HFFc6 (cell line): ENCODE measurements around the gene FBRSL1. TPM values are rescaled to one million over a fixed set of nuclear protein-coding genes. Genes with fewer than 3 reads are reported as not detected.

Source experiments
- DNase-seq: peaks from one replicate; pipeline ENCODE4 v3.0.0-alpha.2; 2018
- H3K27ac Mint-ChIP-seq: 2 replicates; pipeline ENCODE4 v1.8.0; 2020; ENCODE audit warnings: mild to moderate bottlenecking, mixed read lengths
- H3K27me3 Mint-ChIP-seq: 2 replicates; pipeline ENCODE4 v1.8.0; 2021; ENCODE audit warnings: mild to moderate bottlenecking, moderate library complexity, mixed read lengths; ENCODE audit not compliant: insufficient read depth
- H3K36me3 Mint-ChIP-seq: 2 replicates; pipeline ENCODE4 v1.8.0; 2021; ENCODE audit warnings: low read depth, mixed read lengths
- H3K4me1 Mint-ChIP-seq: 2 replicates; pipeline ENCODE4 v1.8.0; 2020; ENCODE audit warnings: low read depth, mixed read lengths
- H3K4me3 Mint-ChIP-seq: 2 replicates; pipeline ENCODE4 v1.8.0; 2020; ENCODE audit warnings: mild to moderate bottlenecking, moderate library complexity, mixed read lengths
- H3K9me3 Mint-ChIP-seq: 2 replicates; pipeline ENCODE4 v1.8.0; 2020; ENCODE audit warnings: mild to moderate bottlenecking, mixed read lengths
- total RNA-seq, 6 experiments: library from RNA; stranded (reverse); fragmentation: NEBNext Ultra II Directional; extraction: Animal tissue kit (Norgen Biotek cat#: 25700); gene quantifications; 2 replicates in 1 of 6; 3 replicates in 5 of 6; pipeline ENCODE4 v1.2.3, GENCODE V29; 2021
- TF ChIP-seq, protein P1 (sequence below): fragments of 200-600 bp; sonication (generic); IDR thresholded peaks from 2 replicates; pipeline ENCODE4 v1.5.0; 2021; ENCODE audit warnings: antibody characterized with exemption, mild to moderate bottlenecking

Gene FBRSL1
- total RNA-seq, 6 experiments from 2014 or later, result 25.1 to 34.0 (median 30.1) TPM

DNA sequence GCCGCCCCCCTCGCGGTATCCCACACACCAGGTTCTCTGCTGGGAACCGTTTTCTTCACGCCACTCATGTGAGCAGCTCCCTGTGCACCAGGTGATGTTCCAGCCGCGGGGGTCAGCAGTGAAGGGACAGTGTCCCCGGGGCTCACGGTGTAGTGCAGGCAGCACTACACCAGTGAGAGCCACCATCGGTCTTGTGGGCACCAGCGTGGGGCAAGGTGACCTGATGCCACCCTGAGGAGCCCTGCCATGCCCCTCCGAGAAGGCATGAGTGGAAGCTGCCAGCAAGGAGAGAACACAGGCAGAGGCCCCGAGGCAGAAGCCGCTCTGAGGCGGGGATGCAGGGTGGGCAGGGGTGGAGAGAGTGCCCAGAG lies 11.5 kb upstream of the FBRSL1 start:
- H3K4me1 Mint-ChIP-seq, result no peaks in the 10 kb centered on the region

DNA sequence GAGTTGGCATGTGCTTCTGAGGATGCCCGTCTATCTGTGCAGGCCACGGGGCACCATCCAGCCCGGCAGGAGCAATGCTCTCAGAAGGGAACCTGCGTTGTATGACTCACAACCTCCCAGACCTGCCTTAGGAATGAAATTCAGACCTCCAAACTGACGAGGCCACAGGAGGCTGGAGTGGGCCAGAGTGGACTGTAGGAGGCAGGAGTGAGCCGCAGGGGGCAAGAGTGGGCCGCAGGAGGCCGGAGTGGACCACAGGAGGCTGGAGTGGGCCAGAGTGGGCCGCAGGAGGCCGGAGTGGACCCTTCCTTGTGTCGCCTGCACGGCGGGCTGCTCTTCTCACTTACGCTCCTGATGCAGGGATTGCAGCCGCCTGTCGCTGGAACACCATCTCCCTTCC lies 11.1 kb upstream of the FBRSL1 start:
- H3K4me1 Mint-ChIP-seq, result no peaks in the 10 kb centered on the region
- no peak overlapping the region for H3K4me3 Mint-ChIP-seq
- no peak for DNase-seq
- H3K36me3 Mint-ChIP-seq, result peaks cover 4% of the 10 kb centered on the region; the same call in 1 of the 2 replicates
- peaks cover 8% of the 10 kb centered on the region for H3K9me3 Mint-ChIP-seq
- TF ChIP-seq, protein P1, sequence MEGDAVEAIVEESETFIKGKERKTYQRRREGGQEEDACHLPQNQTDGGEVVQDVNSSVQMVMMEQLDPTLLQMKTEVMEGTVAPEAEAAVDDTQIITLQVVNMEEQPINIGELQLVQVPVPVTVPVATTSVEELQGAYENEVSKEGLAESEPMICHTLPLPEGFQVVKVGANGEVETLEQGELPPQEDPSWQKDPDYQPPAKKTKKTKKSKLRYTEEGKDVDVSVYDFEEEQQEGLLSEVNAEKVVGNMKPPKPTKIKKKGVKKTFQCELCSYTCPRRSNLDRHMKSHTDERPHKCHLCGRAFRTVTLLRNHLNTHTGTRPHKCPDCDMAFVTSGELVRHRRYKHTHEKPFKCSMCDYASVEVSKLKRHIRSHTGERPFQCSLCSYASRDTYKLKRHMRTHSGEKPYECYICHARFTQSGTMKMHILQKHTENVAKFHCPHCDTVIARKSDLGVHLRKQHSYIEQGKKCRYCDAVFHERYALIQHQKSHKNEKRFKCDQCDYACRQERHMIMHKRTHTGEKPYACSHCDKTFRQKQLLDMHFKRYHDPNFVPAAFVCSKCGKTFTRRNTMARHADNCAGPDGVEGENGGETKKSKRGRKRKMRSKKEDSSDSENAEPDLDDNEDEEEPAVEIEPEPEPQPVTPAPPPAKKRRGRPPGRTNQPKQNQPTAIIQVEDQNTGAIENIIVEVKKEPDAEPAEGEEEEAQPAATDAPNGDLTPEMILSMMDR, result peak; percentile 43; the same call in 1 of the 2 replicates
- no peak overlapping the region for H3K27ac Mint-ChIP-seq
- H3K27me3 Mint-ChIP-seq, result peaks cover 27% of the 10 kb centered on the region

More for the DNA sequence above, 11.5 kb upstream of the FBRSL1 start:
- Mint-ChIP-seq H3K9me3 (peaks cover 8% of the 10 kb centered on the region), H3K27ac (no peak overlapping the region), H3K4me3 (no peak overlapping the region), H3K36me3 (peaks cover 4% of the 10 kb centered on the region; the same call in 1 of the 2 replicates), H3K27me3 (peaks cover 27% of the 10 kb centered on the region)
- DNase-seq, result no peak
- TF ChIP-seq, protein P1, result no peak

DNA sequence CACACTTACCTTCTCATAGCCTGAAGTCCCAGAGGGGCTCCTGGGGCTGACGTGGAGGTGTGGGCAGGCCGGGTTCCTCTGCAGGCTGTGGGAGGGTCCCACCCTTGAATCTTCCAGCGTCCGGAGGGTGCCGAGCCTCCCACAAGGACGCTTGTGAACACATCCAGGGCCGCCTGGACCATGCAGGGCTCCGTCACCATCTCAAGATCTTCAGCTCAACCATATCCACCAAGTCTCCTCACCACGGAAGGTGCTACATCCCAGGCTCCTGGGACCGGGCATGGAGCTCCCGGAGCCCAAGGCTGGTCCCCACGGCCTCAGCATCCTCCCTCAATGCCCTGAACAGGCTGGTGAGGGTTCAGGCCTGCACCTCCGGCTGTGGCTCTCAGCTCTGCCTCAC lies 10.7 kb upstream of the FBRSL1 start:
- Mint-ChIP-seq H3K27ac (no peak overlapping the region), H3K4me1 (no peaks in the 10 kb centered on the region), H3K36me3 (peaks cover 4% of the 10 kb centered on the region; the same call in 1 of the 2 replicates), H3K27me3 (peaks cover 27% of the 10 kb centered on the region), H3K4me3 (no peak overlapping the region), H3K9me3 (peaks cover 8% of the 10 kb centered on the region)
- no peak for DNase-seq
- TF ChIP-seq, protein P1, result no peak

DNA sequence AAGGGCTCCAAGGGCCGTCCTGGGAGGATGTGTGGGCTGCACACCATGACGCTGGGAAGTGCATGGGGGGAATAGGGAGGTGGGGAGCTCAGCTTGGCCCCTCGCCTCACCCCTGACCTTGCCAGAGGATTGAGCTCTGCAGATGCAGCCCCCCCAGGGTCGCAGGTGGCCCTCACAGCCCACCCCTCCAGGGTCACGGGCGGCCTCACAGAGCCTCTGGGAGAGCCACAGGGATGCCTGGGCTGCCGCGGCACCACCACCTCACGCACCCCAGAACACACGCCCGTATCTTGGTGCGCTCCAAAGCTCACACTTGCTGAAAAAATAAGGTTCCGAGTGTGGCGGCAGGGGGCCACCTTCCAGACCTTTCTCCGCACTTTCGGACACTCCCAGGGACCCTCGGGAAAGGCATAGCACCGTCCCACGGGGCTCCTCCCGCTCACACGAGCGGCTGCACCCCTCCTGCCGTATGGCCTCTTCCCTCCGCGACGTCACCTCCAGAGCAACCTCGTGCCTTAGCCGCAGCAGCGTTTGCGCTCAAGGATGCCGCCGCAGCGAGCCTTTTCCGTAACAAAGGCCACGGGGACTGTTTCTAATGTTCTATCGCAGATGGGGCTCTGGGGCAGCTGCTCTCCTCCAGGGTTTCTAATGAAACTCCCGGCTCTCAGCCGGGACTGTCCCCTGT lies 9.9 kb upstream of the FBRSL1 start:
- Mint-ChIP-seq H3K36me3 (peaks cover 4% of the 10 kb centered on the region; the same call in 1 of the 2 replicates), H3K27ac (no peak overlapping the region), H3K27me3 (peaks cover 27% of the 10 kb centered on the region), H3K9me3 (peaks cover 8% of the 10 kb centered on the region), H3K4me3 (no peak overlapping the region), H3K4me1 (no peaks in the 10 kb centered on the region)
- DNase-seq, result no peak
- TF ChIP-seq, protein P1, result no peak

DNA sequence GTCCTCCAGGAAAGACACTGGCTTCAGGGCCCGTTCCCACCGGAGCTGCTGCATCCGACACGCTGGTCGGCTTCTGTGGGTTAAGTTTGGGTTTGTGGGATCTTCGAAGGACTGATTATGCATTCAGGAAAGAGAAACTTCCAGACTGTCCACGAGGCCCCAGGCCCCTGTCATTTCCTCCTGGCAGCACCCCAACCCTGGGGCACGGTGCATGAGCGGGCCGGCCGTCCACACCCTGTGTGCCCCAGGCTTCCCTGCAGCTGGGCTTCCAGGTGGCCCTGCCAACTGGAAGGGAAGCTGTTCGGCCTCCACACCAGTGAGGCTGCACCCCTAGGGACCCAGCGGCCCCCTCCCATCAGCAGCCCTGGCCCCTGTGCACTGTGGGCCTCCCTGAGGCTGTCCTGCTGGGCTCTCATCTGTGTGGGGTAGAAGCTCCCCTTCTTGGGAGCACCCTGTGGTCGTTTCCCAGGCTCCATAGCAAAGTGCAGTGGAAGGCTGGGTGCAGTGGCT lies 9.3 kb upstream of the FBRSL1 start:
- peaks cover 4% of the 10 kb centered on the region; the same call in 1 of the 2 replicates for H3K36me3 Mint-ChIP-seq
- no peaks in the 10 kb centered on the region for H3K4me1 Mint-ChIP-seq
- no peak overlapping the region for H3K4me3 Mint-ChIP-seq
- no peak for DNase-seq
- H3K27me3 Mint-ChIP-seq, result peaks cover 31% of the 10 kb centered on the region
- peaks cover 8% of the 10 kb centered on the region for H3K9me3 Mint-ChIP-seq
- TF ChIP-seq, protein P1, result no peak
- no peak overlapping the region for H3K27ac Mint-ChIP-seq
